ENCODE data around the gene RAB3GAP2. TPM values are rescaled to one million over a fixed set of nuclear protein-coding genes. Genes with fewer than 3 reads are reported as not detected.
"Not testable (repeated sequence)": the region's sequence is repeated elsewhere in the genome, so short reads cannot be mapped to it uniquely, and the experiment has no call there.

The RAB3GAP2 gene
- total and polyA plus RNA-seq, 2 donors from 2014 or later, result 7.6 to 38.1 TPM

DNA sequence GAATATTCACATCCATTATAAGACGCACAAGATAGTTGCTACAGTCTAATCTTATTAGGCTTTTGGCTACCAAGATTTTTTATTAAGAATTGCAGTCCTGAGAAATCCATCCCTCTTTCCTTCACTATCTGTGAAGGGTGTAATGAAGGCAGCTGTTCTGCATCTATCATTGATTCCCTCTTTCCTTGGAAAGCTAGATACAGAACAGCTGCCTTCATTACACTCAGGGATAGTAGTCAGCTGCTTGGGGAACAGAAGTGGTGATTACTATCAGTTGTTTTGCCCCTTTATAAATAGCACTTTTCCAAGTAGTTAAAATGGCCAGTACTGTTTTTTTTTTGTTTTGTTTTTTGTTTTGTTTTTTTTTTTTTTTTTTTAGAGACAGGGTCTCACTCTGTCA, 108.1 kb downstream of the RAB3GAP2 start:
- no peak for FAIRE-seq
- DNase-seq, result peak in 1 of 5 donors; percentile 44

DNA sequence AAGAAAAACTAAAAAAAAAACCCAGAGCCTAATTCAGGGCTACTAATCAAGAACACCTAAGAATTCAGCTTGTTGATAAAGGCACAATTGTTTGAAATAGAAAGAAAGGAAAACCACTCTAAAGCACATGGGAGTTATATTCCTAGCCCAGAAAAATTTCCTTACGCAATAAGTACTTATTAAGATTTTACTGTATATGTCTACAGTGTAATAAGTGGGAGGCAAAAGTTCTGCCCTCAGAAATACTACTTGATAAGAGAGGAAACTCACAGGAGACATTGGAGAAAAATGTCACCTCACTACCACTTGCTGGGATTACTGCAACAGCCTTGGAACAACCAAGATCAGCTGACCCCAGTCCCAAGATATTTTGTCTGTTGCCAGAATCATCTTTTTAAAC, 112.2 kb downstream of the RAB3GAP2 start:
- no peaks in the 10 kb centered on the region for H3K9me3 ChIP-seq (ENCODE audit: control insufficient read depth in 2 of 3, insufficient read depth in 1 of 3, low read length in 3 of 3)
- H3K36me3 ChIP-seq (ENCODE audit: control insufficient read depth in 2 of 3, insufficient read depth in 3 of 3, low read length in 3 of 3), result peaks cover 3 to 23% (median 18%) of the 10 kb centered on the region in 3 donors
- FAIRE-seq (no peak), DNase-seq (no peak)
- TF ChIP-seq CTCF (IDR thresholded peaks at IDR 0.05; ENCODE audit: borderline replicate concordance, extremely low read depth, insufficient read depth), result no peak
- H3K9ac ChIP-seq (ENCODE audit: low read length in 3 of 3), result no peak overlapping the region
- intact Hi-C loops (cut with DNase I), result no loop called here
- no peaks in the 10 kb centered on the region for H3K4me1 ChIP-seq (ENCODE audit: control insufficient read depth in 2 of 3, insufficient read depth in 2 of 3, low read depth in 1 of 3, low read length in 3 of 3)
- no peak overlapping the region for H3K4me3 ChIP-seq (ENCODE audit: low read length in 3 of 3)
- H3K27me3 ChIP-seq (ENCODE audit: control insufficient read depth, insufficient read depth, low read length), result no peaks in the 10 kb centered on the region
- no peak overlapping the region for H3K27ac ChIP-seq (ENCODE audit: low read depth in 2 of 2, low read length in 2 of 2)

More for the DNA sequence above, 108.1 kb downstream of the RAB3GAP2 start:
- H3K27me3 ChIP-seq (ENCODE audit: control insufficient read depth, insufficient read depth, low read length), result no peaks in the 10 kb centered on the region
- no peak overlapping the region for H3K27ac ChIP-seq (ENCODE audit: low read depth in 2 of 2, low read length in 2 of 2)
- peaks cover 9 to 20% (median 9%) of the 10 kb centered on the region in 3 donors for H3K36me3 ChIP-seq (ENCODE audit: control insufficient read depth in 2 of 3, insufficient read depth in 3 of 3, low read length in 3 of 3)
- no peaks in the 10 kb centered on the region for H3K4me1 ChIP-seq (ENCODE audit: control insufficient read depth in 2 of 3, insufficient read depth in 2 of 3, low read depth in 1 of 3, low read length in 3 of 3)
- no peak overlapping the region for H3K4me3 ChIP-seq (ENCODE audit: low read length in 3 of 3)
- no peak for TF ChIP-seq CTCF (IDR thresholded peaks at IDR 0.05; ENCODE audit: borderline replicate concordance, extremely low read depth, insufficient read depth)
- intact Hi-C loops (cut with DNase I), result no loop called here
- no peaks in the 10 kb centered on the region for H3K9me3 ChIP-seq (ENCODE audit: control insufficient read depth in 2 of 3, insufficient read depth in 1 of 3, low read length in 3 of 3)
- H3K9ac ChIP-seq (ENCODE audit: low read length in 3 of 3), result no peak overlapping the region

- no peak overlapping the region for H3K4me3 ChIP-seq (ENCODE audit: low read length in 3 of 3)
- peaks cover 6 to 28% (median 22%) of the 10 kb centered on the region in 3 donors for H3K36me3 ChIP-seq (ENCODE audit: control insufficient read depth in 2 of 3, insufficient read depth in 3 of 3, low read length in 3 of 3)
- no peaks in the 10 kb centered on the region for H3K9me3 ChIP-seq (ENCODE audit: control insufficient read depth in 2 of 3, insufficient read depth in 1 of 3, low read length in 3 of 3)
- TF ChIP-seq CTCF (IDR thresholded peaks at IDR 0.05; ENCODE audit: borderline replicate concordance, extremely low read depth, insufficient read depth), result no peak
- no peak overlapping the region for H3K9ac ChIP-seq (ENCODE audit: low read length in 3 of 3)
- no peak overlapping the region for H3K27ac ChIP-seq (ENCODE audit: low read depth in 2 of 2, low read length in 2 of 2)
- DNase-seq (no peak), FAIRE-seq (no peak)
- no peaks in the 10 kb centered on the region for H3K4me1 ChIP-seq (ENCODE audit: control insufficient read depth in 2 of 3, insufficient read depth in 2 of 3, low read depth in 1 of 3, low read length in 3 of 3)
- intact Hi-C loops (cut with DNase I), result no loop called here
- no peaks in the 10 kb centered on the region for H3K27me3 ChIP-seq (ENCODE audit: control insufficient read depth, insufficient read depth, low read length)
Observed at GRCh38 chr1:220159041-220159440, 113.2 kb downstream of the RAB3GAP2 start.

DNA sequence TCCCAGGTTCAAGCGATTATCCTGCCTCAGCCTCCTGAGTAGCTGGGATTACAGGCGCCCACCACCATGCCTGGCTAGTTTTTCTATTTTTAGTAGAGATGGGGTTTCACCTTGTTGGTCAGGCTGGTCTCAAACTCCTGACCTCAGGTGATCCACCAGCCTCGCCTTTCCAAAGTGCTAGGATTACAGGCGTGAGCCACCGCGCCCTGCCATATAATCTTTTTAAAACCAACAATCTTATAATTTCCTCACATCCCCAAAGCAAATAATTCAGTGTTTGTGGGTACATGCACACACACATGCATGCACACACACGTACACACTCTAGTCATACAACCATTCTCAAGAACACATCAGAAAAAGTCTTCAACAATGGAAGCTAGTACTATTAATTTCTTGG, 113.7 kb downstream of the RAB3GAP2 start:
- H3K36me3 ChIP-seq (ENCODE audit: control insufficient read depth in 2 of 3, insufficient read depth in 3 of 3, low read length in 3 of 3), result peaks cover 6 to 30% (median 22%) of the 10 kb centered on the region in 3 donors
- intact Hi-C loops (cut with DNase I); H3K27me3 ChIP-seq (ENCODE audit: control insufficient read depth, insufficient read depth, low read length); H3K9me3 ChIP-seq (ENCODE audit: control insufficient read depth in 2 of 3, insufficient read depth in 1 of 3, low read length in 3 of 3); H3K4me3 ChIP-seq (ENCODE audit: low read length in 3 of 3); FAIRE-seq; H3K4me1 ChIP-seq (ENCODE audit: control insufficient read depth in 2 of 3, insufficient read depth in 2 of 3, low read depth in 1 of 3, low read length in 3 of 3); H3K9ac ChIP-seq (ENCODE audit: low read length in 3 of 3); DNase-seq; H3K27ac ChIP-seq (ENCODE audit: low read depth in 2 of 2, low read length in 2 of 2): not testable (repeated sequence)

Data from kidney (tissue), 14 donors.